Aorta (tissue), 5 donors: Measurements from ENCODE around the gene COLEC12. TPM values are rescaled to one million over a fixed set of nuclear protein-coding genes. Genes with fewer than 3 reads are reported as not detected.

ENCODE experiments used
- ATAC-seq: fragments of 200-7000 bp; cut with Tn5 transposase; one replicate; pipeline ENCODE4 v1.9.1; 2022; ENCODE audit warnings: moderate library complexity; ENCODE audit not compliant: low FRiP score
- DNase-seq, 2 donors: peaks; one replicate each; pipeline ENCODE4 v3.0.0-alpha.2; 2020
- H3K27ac ChIP-seq, 2 donors: one replicate each; pipeline ENCODE4 v1.5.1; 2013; ENCODE audit warnings: low read length in 2 of 2, mild to moderate bottlenecking in 2 of 2, moderate library complexity in 2 of 2, control low read depth in 1 of 2, inconsistent platforms in 1 of 2, low read depth in 1 of 2
- H3K27me3 ChIP-seq, 2 donors: one replicate each; pipeline ENCODE4 v1.6.1; 2013; ENCODE audit warnings: control low read depth in 1 of 2, low read length in 1 of 2, mild to moderate bottlenecking in 1 of 2, moderate library complexity in 1 of 2; ENCODE audit not compliant: insufficient read depth in 2 of 2, control insufficient read depth in 1 of 2
- H3K36me3 ChIP-seq, 2 donors: one replicate each; pipeline ENCODE4 v1.6.1; 2013; ENCODE audit warnings: control low read depth in 1 of 2, low read length in 1 of 2, mild to moderate bottlenecking in 1 of 2; ENCODE audit not compliant: insufficient read depth in 2 of 2, control insufficient read depth in 1 of 2
- H3K4me1 ChIP-seq, 2 donors: one replicate each; pipeline ENCODE4 v1.6.1; 2013; ENCODE audit warnings: low read length in 2 of 2, control low read depth in 1 of 2, mild to moderate bottlenecking in 1 of 2, moderate library complexity in 1 of 2; ENCODE audit not compliant: insufficient read depth in 2 of 2, control insufficient read depth in 1 of 2
- H3K4me3 ChIP-seq, 2 donors: one replicate each; pipeline ENCODE4 v1.5.1; 2013; ENCODE audit warnings: low read length in 2 of 2, control low read depth in 1 of 2, mild to moderate bottlenecking in 1 of 2
- H3K9me3 ChIP-seq: one replicate; pipeline ENCODE4 v1.6.1; 2013; ENCODE audit warnings: mild to moderate bottlenecking, low read length; ENCODE audit not compliant: control insufficient read depth
- WGBS, 2 donors: extraction: QIAGEN DNeasy Blood & Tissue Kit; methylation state at CpG; one replicate each; pipeline ENCODE4 v1.1.7; 2013; 5-methylcytosine and 5-hydroxymethylcytosine counted together
- intact Hi-C, 2 donors: fragments of 100-400 bp; cut with DNase I; formaldehyde crosslinking; loops; one replicate each; pipeline versions ENCODE4 v1.14.2 to v1.15.0; 2022
- polyA plus RNA-seq, 2 donors: library from polyadenylated mRNA; stranded (reverse); fragments of 200-250 nt; gene quantifications; one replicate each; pipeline ENCODE4 v1.2.3, GENCODE V29; 2013
- total RNA-seq, 2 donors: library from RNA; stranded (reverse); fragmentation: NEBNext Ultra II Directional; extraction: Animal tissue kit (Norgen Biotek cat#: 25700); gene quantifications; one replicate each; pipeline ENCODE4 v1.2.1, GENCODE V29; 2021
- donor health status: healthy with polysubstance abuse.
- donor health status: Bipolar disorder and iron deficiency.
- donor health status: DM: no; HTN: no; CAD: no.
- donor health status: DM: no; HTN: no; CAD: no.
- donor health status: DM: yes; HTN: yes; CAD: no.

The COLEC12 gene
- total and polyA plus RNA-seq, 4 donors, result 2.4 to 46.1 (median 10.7) TPM

DNA sequence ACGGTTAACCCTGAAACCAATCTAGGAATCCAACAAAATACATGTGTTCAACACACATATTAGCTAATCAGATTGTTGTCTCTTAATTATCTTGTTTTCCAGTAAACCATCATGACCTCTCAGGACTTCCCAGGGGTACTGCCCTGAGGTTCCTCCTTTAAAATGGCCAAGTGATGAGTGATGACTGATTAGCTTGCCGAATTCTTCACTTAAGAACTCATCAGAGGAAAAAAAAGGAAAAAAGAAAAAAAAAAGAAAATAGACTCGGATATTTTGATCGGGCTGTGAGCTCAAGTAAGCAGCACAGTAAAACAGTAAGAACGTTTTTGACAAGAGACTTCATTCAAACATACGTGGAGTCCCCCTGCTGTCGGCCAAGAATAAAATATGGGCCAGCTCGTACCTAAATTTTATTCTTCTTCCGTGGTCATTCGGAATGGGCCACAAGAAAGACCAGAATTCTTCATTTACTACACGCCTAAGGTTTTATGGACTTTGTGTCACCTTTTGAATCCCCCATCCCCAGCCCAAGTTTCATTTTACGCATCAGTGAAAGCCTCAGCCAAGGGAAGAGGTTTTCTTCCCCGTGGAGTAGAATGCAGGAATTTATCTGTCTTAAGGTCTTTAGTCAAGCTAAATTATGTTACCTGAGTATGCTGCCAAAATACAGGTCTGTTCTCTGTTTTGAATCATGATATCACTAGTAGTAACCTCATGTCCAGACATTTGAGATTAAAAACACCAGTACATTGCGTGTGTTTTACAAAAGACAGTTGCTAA, 40.5 kb downstream of the COLEC12 start:
- WGBS, 2 donors, result 79 to 83% methylated on average over 14 of the region's 14 CpGs
- no peaks in the 10 kb centered on the region for H3K27me3 ChIP-seq
- peaks cover 3 to 6% of the 10 kb centered on the region in 2 donors for H3K4me1 ChIP-seq
- H3K9me3 ChIP-seq, result no peaks in the 10 kb centered on the region
- ATAC-seq (no peak), DNase-seq (no peak)
- no peaks in the 10 kb centered on the region for H3K36me3 ChIP-seq
- H3K4me3 ChIP-seq, result no peak overlapping the region
- H3K27ac ChIP-seq, result no peak overlapping the region
- intact Hi-C loops, result no loop called here

DNA sequence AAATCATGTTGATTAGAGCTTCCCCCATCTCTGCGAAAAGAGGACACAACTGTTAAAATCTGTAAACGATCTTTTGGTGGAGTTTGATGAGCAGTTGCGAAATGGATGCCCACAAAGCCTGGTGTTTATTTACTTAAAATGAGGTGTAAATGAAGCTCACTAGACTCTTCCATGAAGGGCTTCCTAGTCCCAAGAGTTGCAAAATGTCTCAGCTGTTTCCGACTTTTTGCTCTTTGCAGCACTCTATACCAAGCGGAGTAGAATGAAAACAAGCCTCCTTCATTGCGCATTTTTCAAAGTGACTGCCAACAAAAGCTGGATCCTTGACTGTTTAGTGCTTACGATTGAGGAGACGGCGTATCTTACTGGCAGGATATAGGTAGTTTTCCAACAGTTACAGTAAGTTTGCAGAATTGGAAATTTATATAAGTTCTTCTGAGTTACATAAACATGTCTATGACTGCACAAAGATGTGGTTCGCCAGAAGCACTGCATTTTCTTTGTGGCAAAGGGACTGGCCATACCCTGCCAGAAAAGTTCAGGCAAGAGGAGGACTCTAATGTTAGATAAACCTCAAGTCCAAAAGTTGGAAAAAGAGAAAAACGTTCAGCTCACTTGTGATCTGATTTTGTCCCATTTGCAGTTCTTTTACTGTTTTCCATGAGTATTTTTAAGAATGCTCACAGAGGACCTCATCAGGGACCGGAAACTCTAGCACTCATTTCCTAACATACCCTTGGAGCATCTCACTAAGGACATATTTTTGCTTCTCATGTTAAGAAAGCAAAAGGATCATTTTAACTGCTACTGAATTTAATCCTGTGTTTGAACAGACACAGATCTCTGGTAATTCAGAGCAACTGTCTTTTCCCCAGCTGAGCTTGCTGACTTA, 42.7 kb downstream of the COLEC12 start:
- H3K36me3 ChIP-seq, result no peaks in the 10 kb centered on the region
- no peaks in the 10 kb centered on the region for H3K9me3 ChIP-seq
- no peak overlapping the region for H3K27ac ChIP-seq
- intact Hi-C loops, result no loop called here
- peaks cover 3 to 6% of the 10 kb centered on the region in 2 donors for H3K4me1 ChIP-seq
- 19 to 21% methylated on average over 12 of the region's 12 CpGs for WGBS, 2 donors
- H3K27me3 ChIP-seq, result no peaks in the 10 kb centered on the region
- peak overlapping the region in 1 of 2 donors; percentile 32 for H3K4me3 ChIP-seq
- ATAC-seq (peak; percentile 49), DNase-seq (no peak)

DNA sequence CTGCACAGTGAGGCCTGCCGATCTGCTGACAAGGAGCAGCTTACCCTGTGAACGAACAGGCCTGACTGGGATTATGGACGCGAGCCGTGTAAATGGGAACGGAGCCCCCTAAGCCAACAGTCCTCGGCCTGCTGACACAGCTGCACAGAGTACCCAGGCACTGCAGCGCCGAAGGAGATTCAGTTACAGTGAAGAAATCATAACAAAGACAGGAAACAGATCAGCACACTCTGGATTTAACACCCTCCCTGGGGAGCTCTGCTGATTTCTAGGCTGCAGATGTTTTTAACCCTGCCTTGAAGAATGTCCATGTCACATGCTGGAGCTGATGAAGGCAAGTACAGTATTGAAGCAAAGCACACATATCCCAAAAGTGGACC, 43.4 kb downstream of the COLEC12 start:
- Histone ChIP-seq H3K36me3 (no peaks in the 10 kb centered on the region), H3K4me1 (peaks cover 3 to 6% of the 10 kb centered on the region in 2 donors), H3K27me3 (no peaks in the 10 kb centered on the region), H3K4me3 (peak overlapping the region in 1 of 2 donors; percentile 36), H3K27ac (peak overlapping the region in 1 of 2 donors; percentile 58), H3K9me3 (no peaks in the 10 kb centered on the region)
- 1 to 3% methylated on average over 9 of the region's 9 CpGs for WGBS, 2 donors
- intact Hi-C loops, result no loop called here
- DNase-seq (peak in 1 of 2 donors; percentile 72), ATAC-seq (peak; percentile 84)

DNA sequence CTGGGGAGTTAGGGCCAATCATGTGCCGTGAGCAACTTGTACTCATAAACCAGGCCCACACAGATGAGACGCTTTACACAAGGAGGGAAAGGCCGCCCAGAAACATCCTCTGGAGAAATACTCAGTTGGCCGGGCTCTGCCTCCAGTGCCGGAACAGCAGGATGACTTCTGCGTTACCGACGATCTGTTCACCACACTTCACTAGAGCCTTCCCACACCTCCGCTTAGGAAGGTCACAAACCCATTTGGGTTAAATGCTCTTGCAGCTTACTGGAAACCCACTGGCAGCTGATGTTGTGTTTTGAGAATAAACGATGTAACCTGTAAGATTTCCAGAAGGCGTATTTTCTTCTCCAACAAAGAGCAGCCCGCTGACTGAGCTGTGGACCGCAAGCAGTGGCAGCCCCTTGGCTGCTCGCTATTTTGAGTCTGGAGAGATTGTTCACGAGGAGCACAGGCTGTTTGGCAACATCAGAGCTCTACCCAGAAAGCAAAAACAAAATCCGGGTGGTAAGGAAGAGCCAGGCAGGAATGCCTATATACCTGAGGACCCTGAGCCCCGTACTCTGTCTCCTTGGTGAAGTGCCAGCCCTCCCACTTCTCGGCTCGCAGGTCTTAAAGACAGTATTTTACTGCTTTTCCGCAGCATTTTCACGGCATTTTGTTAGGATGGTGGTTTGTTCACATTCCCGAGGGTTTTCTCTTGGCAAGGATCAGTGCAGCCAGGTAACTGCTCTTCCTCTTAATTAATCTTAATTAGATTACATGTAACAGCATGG, 44.0 kb downstream of the COLEC12 start:
- peak overlapping the region; percentile 8 to 36 for H3K4me3 ChIP-seq
- WGBS, 2 donors, result 6 to 7% methylated on average over 22 of the region's 22 CpGs
- peaks cover 3 to 6% of the 10 kb centered on the region in 2 donors for H3K4me1 ChIP-seq
- DNase-seq (peak in 1 of 2 donors; percentile 71), ATAC-seq (peak; percentile 77)
- H3K36me3 ChIP-seq, result no peaks in the 10 kb centered on the region
- H3K9me3 ChIP-seq, result no peaks in the 10 kb centered on the region
- no peaks in the 10 kb centered on the region for H3K27me3 ChIP-seq
- peak overlapping the region in 1 of 2 donors; percentile 58 for H3K27ac ChIP-seq
- intact Hi-C loops, result no loop called here

DNA sequence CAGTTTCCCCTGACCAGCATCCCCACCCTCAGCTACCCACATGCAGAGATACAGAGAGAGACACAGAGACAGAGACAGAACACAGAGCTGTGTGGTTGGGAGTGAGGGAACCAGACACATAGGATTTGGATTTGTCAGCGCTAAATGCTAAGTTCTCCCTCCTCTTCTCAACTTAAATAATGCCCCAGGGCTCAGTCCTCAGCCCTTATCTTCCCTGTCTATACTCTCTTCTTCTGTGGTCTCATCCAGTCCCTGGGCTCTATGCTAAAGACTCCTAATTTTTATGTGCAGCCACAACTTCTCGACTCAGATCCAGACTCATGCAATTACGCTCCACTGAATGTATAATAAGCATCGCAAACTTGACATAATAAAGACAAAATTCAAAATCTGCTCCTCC, 47.1 kb downstream of the COLEC12 start:
- intact Hi-C loops, result no loop called here
- Histone ChIP-seq H3K36me3 (no peaks in the 10 kb centered on the region), H3K9me3 (peaks cover 5% of the 10 kb centered on the region), H3K4me1 (peaks cover 3 to 6% of the 10 kb centered on the region in 2 donors), H3K4me3 (no peak overlapping the region), H3K27ac (no peak overlapping the region), H3K27me3 (no peaks in the 10 kb centered on the region)
- ATAC-seq (no peak), DNase-seq (no peak)
- WGBS, 2 donors, result 94 to 96% methylated on average over 4 of the region's 4 CpGs

GRCh38 chr18:452816-453215, 47.7 kb downstream of the COLEC12 start:
- ATAC-seq, result no peak
- 88 to 93% methylated on average over 1 of the region's 1 CpG for WGBS, 2 donors
- DNase-seq, result no peak
- H3K27ac ChIP-seq, result no peak overlapping the region
- no peaks in the 10 kb centered on the region for H3K27me3 ChIP-seq
- no peak overlapping the region for H3K4me3 ChIP-seq
- intact Hi-C loops, result no loop called here
- H3K4me1 ChIP-seq, result peaks cover under 1 to 5% of the 10 kb centered on the region in 2 donors
- no peaks in the 10 kb centered on the region for H3K36me3 ChIP-seq
- H3K9me3 ChIP-seq, result peaks cover 5% of the 10 kb centered on the region

DNA sequence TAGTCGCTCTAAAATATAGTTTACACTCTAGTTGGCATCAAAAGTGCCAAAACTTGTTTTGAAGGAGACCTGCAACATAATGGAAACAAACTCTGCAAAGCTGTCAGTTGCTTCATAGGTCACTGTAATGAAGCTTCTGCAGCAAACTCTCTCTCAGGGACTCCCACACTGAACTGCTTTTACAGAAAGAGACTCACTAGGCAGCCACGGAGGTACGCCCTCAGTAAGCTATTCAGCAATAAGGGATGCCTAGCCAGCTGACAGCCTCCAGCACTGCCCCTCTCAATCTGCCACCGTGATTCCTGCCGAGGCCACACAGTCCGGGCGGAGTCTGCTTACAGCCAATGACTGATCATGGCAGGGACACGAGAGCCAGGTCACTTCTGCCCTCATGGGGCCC, 51.1 kb downstream of the COLEC12 start:
- Histone ChIP-seq H3K4me1 (no peaks in the 10 kb centered on the region), H3K9me3 (peaks cover 5% of the 10 kb centered on the region), H3K27ac (no peak overlapping the region), H3K36me3 (no peaks in the 10 kb centered on the region), H3K27me3 (no peaks in the 10 kb centered on the region), H3K4me3 (no peak overlapping the region)
- peak; percentile 26 for ATAC-seq
- WGBS, 2 donors, result 49 to 58% methylated on average over 8 of the region's 8 CpGs
- intact Hi-C loops, result no loop called here
- no peak for DNase-seq

- H3K27ac ChIP-seq, result no peak overlapping the region
- no peaks in the 10 kb centered on the region for H3K36me3 ChIP-seq
- H3K27me3 ChIP-seq, result no peaks in the 10 kb centered on the region
- 28 to 36% methylated on average over 5 of the region's 5 CpGs for WGBS, 2 donors
- DNase-seq (no peak), ATAC-seq (no peak)
- peaks cover 5% of the 10 kb centered on the region for H3K9me3 ChIP-seq
- no peak overlapping the region for H3K4me3 ChIP-seq
- intact Hi-C loops, result no loop called here
- H3K4me1 ChIP-seq, result no peaks in the 10 kb centered on the region
These were observed 52.2 kb downstream of the COLEC12 start for GRCh38 chr18:448116-448790.
